Ovary (tissue), 3 donors: ENCODE data around the gene TMEFF2.

ENCODE experiments used
- CTCF ChIP-seq, 3 donors: fragments of 450-650 bp in 2 of 3; fragments of 200-600 bp in 1 of 3; IDR thresholded peaks; one replicate each; pipeline versions ENCODE4 v1.5.1 to v1.8.0; 2016 to 2022; ENCODE audit warnings: antibody characterized with exemption in 3 of 3, mild to moderate bottlenecking in 1 of 3
- EP300 ChIP-seq: sonication (generic); formaldehyde crosslinking; IDR thresholded peaks from one replicate; pipeline ENCODE4 v1.6.1; 2017; ENCODE audit warnings: antibody characterized with exemption
- POLR2A ChIP-seq: fragments of 450-650 bp; IDR thresholded peaks from one replicate; pipeline ENCODE4 v1.6.1; 2017; ENCODE audit warnings: antibody characterized with exemption, mild to moderate bottlenecking, moderate library complexity
- donor health status: DM: no; HTN: no; CAD: no.

GRCh38 chr2:191951832-191952231, 242.9 kb downstream of the TMEFF2 start:
- TF ChIP-seq CTCF (IDR thresholded peaks at IDR 0.05), result no peak
- TF ChIP-seq POLR2A, result no peak
- TF ChIP-seq EP300, result no peak
